Mesendoderm (in vitro differentiated cells): ENCODE measurements around the gene CISD1. TPM values are rescaled to one million over a fixed set of nuclear protein-coding genes. Genes with fewer than 3 reads are reported as not detected.
"Not testable (repeated sequence)": the region's sequence is repeated elsewhere in the genome, so short reads cannot be mapped to it uniquely, and the experiment has no call there.

Source experiments
- DNase-seq: peaks from one replicate; pipeline ENCODE4 v3.0.0; 2013
- H2AK5ac ChIP-seq: 2 replicates; pipeline ENCODE4 v1.6.1; 2013; ENCODE audit warnings: low read length, inconsistent platforms
- H2BK120ac ChIP-seq: 2 replicates; pipeline ENCODE4 v1.6.1; 2013; ENCODE audit warnings: low read depth, mild to moderate bottlenecking, low read length, moderate library complexity, mixed read lengths
- H2BK15ac ChIP-seq: replicated peaks from 2 replicates; pipeline ENCODE4 v1.6.1; 2013; ENCODE audit warnings: low read depth, mild to moderate bottlenecking, moderate library complexity
- H2BK5ac ChIP-seq: 2 replicates; pipeline ENCODE4 v1.6.1; 2013; ENCODE audit warnings: low read length, inconsistent platforms
- H3K18ac ChIP-seq: 2 replicates; pipeline ENCODE4 v1.6.1; 2013; ENCODE audit warnings: mild to moderate bottlenecking, low read length, mixed read lengths
- H3K23ac ChIP-seq: one replicate; pipeline ENCODE4 v1.6.1; 2013; ENCODE audit warnings: low read length
- H3K27ac ChIP-seq: 2 replicates; pipeline ENCODE4 v1.5.1; 2013; ENCODE audit warnings: low read depth, mild to moderate bottlenecking, inconsistent platforms, low read length, moderate library complexity
- H3K27me3 ChIP-seq: 2 replicates; pipeline ENCODE4 v1.6.1; 2013; ENCODE audit warnings: low read length, control low read depth, mild to moderate bottlenecking, inconsistent platforms; ENCODE audit not compliant: insufficient read depth, poor library complexity
- H3K36me3 ChIP-seq: 2 replicates; pipeline ENCODE4 v1.6.1; 2013; ENCODE audit warnings: low read length, inconsistent platforms; ENCODE audit not compliant: control insufficient read depth, insufficient read depth
- H3K4ac ChIP-seq: one replicate; pipeline ENCODE4 v1.6.1; 2013; ENCODE audit warnings: low read depth, mild to moderate bottlenecking, low read length, moderate library complexity
- H3K4me1 ChIP-seq: 2 replicates; pipeline ENCODE4 v1.6.1; 2013; ENCODE audit warnings: low read depth, low read length, inconsistent platforms; ENCODE audit not compliant: control insufficient read depth
- H3K4me2 ChIP-seq: 2 replicates; pipeline ENCODE4 v1.6.1; 2013; ENCODE audit warnings: low read length
- H3K4me3 ChIP-seq: 2 replicates; pipeline ENCODE4 v1.5.1; 2013; ENCODE audit warnings: mild to moderate bottlenecking, low read length
- H3K56ac ChIP-seq: one replicate; pipeline ENCODE4 v1.6.1; 2013; ENCODE audit warnings: low read length
- H3K79me1 ChIP-seq: 2 replicates; pipeline ENCODE4 v1.6.1; 2013; ENCODE audit warnings: low read length, inconsistent platforms
- H3K79me2 ChIP-seq: 2 replicates; pipeline ENCODE4 v1.6.1; 2013; ENCODE audit warnings: mild to moderate bottlenecking, low read length; ENCODE audit not compliant: control insufficient read depth, insufficient read depth
- H3K9ac ChIP-seq: 2 replicates; pipeline ENCODE4 v1.6.1; 2013; ENCODE audit warnings: low read length, inconsistent platforms
- H4K5ac ChIP-seq: one replicate; pipeline ENCODE4 v1.6.1; 2013; ENCODE audit warnings: low read length
- H4K8ac ChIP-seq: one replicate; pipeline ENCODE4 v1.6.1; 2013; ENCODE audit warnings: low read depth, mild to moderate bottlenecking, control low read depth, low read length, moderate library complexity
- WGBS: extraction: QIAGEN DNeasy Blood & Tissue Kit; methylation state at CpG from one replicate; pipeline ENCODE4 v1.1.7; 2013; ENCODE audit warnings: low lambda C conversion rate, missing lambda C conversion rate; ENCODE audit not compliant: insufficient coverage; ENCODE audit errors: extremely low coverage; 5-methylcytosine and 5-hydroxymethylcytosine counted together
- polyA plus RNA-seq, 2 experiments: library from polyadenylated mRNA; stranded (reverse); fragments of 200-250 nt; gene quantifications; one replicate each; pipeline ENCODE4 v1.2.3, GENCODE V29; 2013

CISD1 gene
- 88.3 TPM for polyA plus RNA-seq (2013, experiment 1 of 2)
- polyA plus RNA-seq (2013, experiment 2 of 2): 85.8 TPM

DNA sequence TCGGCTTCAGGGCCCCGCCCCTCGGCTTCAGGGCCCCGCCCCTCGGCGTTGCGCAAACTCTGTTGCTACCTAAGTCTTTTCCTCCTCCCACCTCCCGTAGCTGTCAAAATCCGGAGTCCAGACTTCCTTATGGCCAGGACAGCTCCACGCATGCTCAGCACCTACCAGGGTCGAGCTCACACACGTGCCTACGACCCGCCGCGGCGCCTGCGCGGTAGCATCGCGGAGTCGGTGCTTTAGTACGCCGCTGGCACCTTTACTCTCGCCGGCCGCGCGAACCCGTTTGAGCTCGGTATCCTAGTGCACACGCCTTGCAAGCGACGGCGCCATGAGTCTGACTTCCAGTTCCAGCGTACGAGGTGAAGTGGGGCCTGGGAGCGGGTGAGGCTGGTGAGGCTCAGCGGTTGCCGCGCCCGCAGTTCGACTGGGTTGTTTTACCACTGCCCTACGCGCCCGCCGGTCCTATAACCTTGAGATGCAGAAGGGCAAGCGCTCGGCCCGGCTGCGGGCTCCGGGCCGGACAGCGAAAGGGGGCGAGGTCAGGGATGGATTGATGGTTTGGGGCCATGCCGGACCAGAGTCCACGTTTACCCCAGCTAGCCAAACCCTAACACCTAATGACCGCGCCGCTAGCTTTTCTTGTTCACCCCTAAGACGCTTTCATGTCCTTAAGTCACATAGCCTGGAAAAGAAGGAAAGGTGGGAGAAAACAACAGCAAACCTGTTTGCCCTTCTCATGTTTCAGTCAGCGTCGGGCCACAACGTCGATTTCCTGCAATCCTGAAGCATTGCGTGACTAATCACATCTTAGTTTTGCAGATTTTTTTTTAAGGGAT lies at the start of gene CISD1:
Gene CISD1 (plus strand): TSS at position 217 of the 836 bp plus-strand sequence. CDS start 112 bp downstream, at position 329.
- Histone ChIP-seq H2AK5ac (no peak within 1 kb of the TSS), H3K23ac (no peak within 1 kb of the TSS), H3K9ac (peak within 1 kb of the TSS; percentile 82), H4K5ac (no peak within 1 kb of the TSS), H3K18ac (peak within 1 kb of the TSS; percentile 40), H3K79me1 (no peaks in the 10 kb centered on the region), H3K79me2 (peaks cover 10% of the 10 kb centered on the region), H3K4me1 (no peaks in the 10 kb centered on the region), H3K36me3 (no peaks in the 10 kb centered on the region), H3K4ac (peak within 1 kb of the TSS; percentile 48), H3K27me3 (no peaks in the 10 kb centered on the region), H3K56ac (peak within 1 kb of the TSS; percentile 95), H3K4me2 (peak within 1 kb of the TSS; percentile 86), H2BK5ac (peak within 1 kb of the TSS; percentile 41), H3K27ac (peak within 1 kb of the TSS; percentile 82), H4K8ac (no peak within 1 kb of the TSS), H2BK15ac (no peak within 1 kb of the TSS), H3K4me3 (peak within 1 kb of the TSS; percentile 71), H2BK120ac (no peak within 1 kb of the TSS)
- DNase-seq: peak; percentile 100
- WGBS: no CpG with 5 or more reads among the region's 66 CpGs

DNA sequence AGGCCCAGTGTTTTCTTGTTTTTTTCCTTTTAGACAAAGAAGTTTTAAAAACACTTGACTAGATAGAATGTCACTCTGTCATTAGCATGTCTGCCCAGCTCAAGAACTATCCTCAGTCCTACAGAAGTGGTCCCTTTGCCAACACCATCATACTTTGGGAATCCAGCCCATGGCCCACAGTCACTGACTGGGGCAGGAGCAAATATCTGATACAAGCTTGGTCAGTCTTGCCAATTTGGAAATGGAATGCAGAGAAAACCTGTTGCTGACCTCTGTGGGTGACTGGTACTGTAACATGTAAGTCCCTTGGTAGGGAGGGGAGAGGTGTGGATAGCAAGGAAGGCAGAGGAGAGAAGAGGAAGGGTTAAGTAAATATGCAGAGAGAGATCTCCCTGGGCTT lies 49.1 kb upstream of the CISD1 start:
- H3K23ac ChIP-seq: no peak overlapping the region
- H3K4me1 ChIP-seq: no peaks in the 10 kb centered on the region
- H2BK120ac ChIP-seq: no peak overlapping the region
- no peak overlapping the region for H4K5ac ChIP-seq
- H3K4ac ChIP-seq: no peak overlapping the region
- no peaks in the 10 kb centered on the region for H3K27me3 ChIP-seq
- H3K79me2 ChIP-seq: no peaks in the 10 kb centered on the region
- H3K79me1 ChIP-seq: no peaks in the 10 kb centered on the region
- no peak overlapping the region for H3K4me3 ChIP-seq
- H3K56ac ChIP-seq: no peak overlapping the region
- no peaks in the 10 kb centered on the region for H3K36me3 ChIP-seq
- H3K9ac ChIP-seq: no peak overlapping the region
- no peak overlapping the region for H4K8ac ChIP-seq
- no peak for DNase-seq
- no peak overlapping the region for H2BK15ac ChIP-seq
- no peak overlapping the region for H3K18ac ChIP-seq
- no peak overlapping the region for H2BK5ac ChIP-seq
- no peak overlapping the region for H3K27ac ChIP-seq
- H2AK5ac ChIP-seq: no peak overlapping the region
- H3K4me2 ChIP-seq: no peak overlapping the region

GRCh38 chr10:58220769-58221451 lies 48.1 kb upstream of the CISD1 start:
- no peak overlapping the region for H2BK15ac ChIP-seq
- H3K27me3 ChIP-seq: no peaks in the 10 kb centered on the region
- no peak overlapping the region for H3K9ac ChIP-seq
- no peak for DNase-seq
- no peak overlapping the region for H2AK5ac ChIP-seq
- no peak overlapping the region for H3K56ac ChIP-seq
- no peaks in the 10 kb centered on the region for H3K4me1 ChIP-seq
- H2BK120ac ChIP-seq: no peak overlapping the region
- no peak overlapping the region for H2BK5ac ChIP-seq
- no peaks in the 10 kb centered on the region for H3K79me1 ChIP-seq
- no peak overlapping the region for H4K8ac ChIP-seq
- no peak overlapping the region for H3K27ac ChIP-seq
- H3K36me3 ChIP-seq: no peaks in the 10 kb centered on the region
- H3K4me3 ChIP-seq: no peak overlapping the region
- H3K23ac ChIP-seq: no peak overlapping the region
- H3K4me2 ChIP-seq: no peak overlapping the region
- H4K5ac ChIP-seq: no peak overlapping the region
- no peak overlapping the region for H3K4ac ChIP-seq
- H3K79me2 ChIP-seq: no peaks in the 10 kb centered on the region
- WGBS: no CpG with 5 or more reads among the region's 2 CpGs
- no peak overlapping the region for H3K18ac ChIP-seq

DNA sequence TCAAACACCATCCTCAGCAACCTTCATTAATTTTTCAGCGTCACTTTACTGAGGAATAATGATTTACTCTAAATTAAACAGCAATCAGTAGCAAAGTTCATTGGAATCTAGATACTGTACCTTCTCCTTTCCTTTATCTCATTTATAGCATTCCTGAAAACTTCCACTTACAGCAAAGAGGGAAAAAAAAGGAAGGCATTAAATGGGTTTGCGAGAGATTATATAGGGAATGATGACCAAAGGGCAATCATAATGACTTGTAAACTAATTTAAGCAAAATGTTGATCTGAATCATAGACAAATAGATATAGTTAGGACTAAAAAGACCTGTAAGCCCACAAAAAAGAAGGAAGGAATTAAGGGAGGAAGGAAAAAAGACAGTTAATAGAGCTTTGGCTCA lies 43.3 kb upstream of the CISD1 start:
- H3K36me3 ChIP-seq: no peaks in the 10 kb centered on the region
- no peak overlapping the region for H2BK120ac ChIP-seq
- no peaks in the 10 kb centered on the region for H3K4me1 ChIP-seq
- no CpG with 5 or more reads among the region's 2 CpGs for WGBS
- no peak overlapping the region for H2BK15ac ChIP-seq
- DNase-seq: no peak
- H3K4me3 ChIP-seq: no peak overlapping the region
- H3K27me3 ChIP-seq: no peaks in the 10 kb centered on the region
- H2BK5ac ChIP-seq: no peak overlapping the region
- H3K9ac ChIP-seq: no peak overlapping the region
- no peak overlapping the region for H3K4me2 ChIP-seq
- no peak overlapping the region for H3K4ac ChIP-seq
- no peak overlapping the region for H4K8ac ChIP-seq
- H3K23ac ChIP-seq: no peak overlapping the region
- H4K5ac ChIP-seq: no peak overlapping the region
- no peak overlapping the region for H3K27ac ChIP-seq
- no peak overlapping the region for H2AK5ac ChIP-seq
- no peaks in the 10 kb centered on the region for H3K79me2 ChIP-seq
- no peaks in the 10 kb centered on the region for H3K79me1 ChIP-seq
- H3K18ac ChIP-seq: no peak overlapping the region
- H3K56ac ChIP-seq: no peak overlapping the region

GRCh38 chr10:58229856-58230255 lies 39.1 kb upstream of the CISD1 start:
- not testable (repeated sequence) for H3K9ac ChIP-seq, H2BK15ac ChIP-seq, H3K36me3 ChIP-seq, H3K4me2 ChIP-seq, H3K79me1 ChIP-seq, H2BK5ac ChIP-seq, H2AK5ac ChIP-seq, H3K4me3 ChIP-seq, H3K23ac ChIP-seq, H3K27ac ChIP-seq, H3K79me2 ChIP-seq, H4K5ac ChIP-seq, H2BK120ac ChIP-seq, H3K4me1 ChIP-seq, H3K27me3 ChIP-seq, H3K18ac ChIP-seq, H4K8ac ChIP-seq, H3K4ac ChIP-seq
- WGBS: no CpG with 5 or more reads among the region's 7 CpGs
- peak; percentile 34 for DNase-seq
- peak overlapping the region; percentile 42 for H3K56ac ChIP-seq
